ENCODE results near the gene E2F7.

The E2F7 gene

GRCh38 chr12:77064896-77065360 lies 441 bp downstream of the E2F7 start:
- in situ Hi-C loops (cut with MboI; ENCODE audit: low sequenced_read_pairs) = no loop called here

- in situ Hi-C loops (cut with MboI; ENCODE audit: low sequenced_read_pairs) = no loop called here
Observed at GRCh38 chr12:77062846-77063461, 2.4 kb downstream of the E2F7 start.

- in situ Hi-C loops (cut with MboI; ENCODE audit: low sequenced_read_pairs) = no loop called here
Observed at GRCh38 chr12:77062396-77062795, 3.0 kb downstream of the E2F7 start.

GRCh38 chr12:77060883-77061240 lies 4.5 kb downstream of the E2F7 start:
- in situ Hi-C loops (cut with MboI; ENCODE audit: low sequenced_read_pairs) = no loop called here

GRCh38 chr12:77060136-77060882 lies 5.1 kb downstream of the E2F7 start:
- in situ Hi-C loops (cut with MboI; ENCODE audit: low sequenced_read_pairs) = no loop called here

GRCh38 chr12:77058740-77059139 lies 6.6 kb downstream of the E2F7 start:
- in situ Hi-C loops (cut with MboI; ENCODE audit: low sequenced_read_pairs) = no loop called here

GRCh38 chr12:77054851-77055250 lies 10.5 kb downstream of the E2F7 start:
- in situ Hi-C loops (cut with MboI; ENCODE audit: low sequenced_read_pairs) = no loop called here

- in situ Hi-C loops (cut with MboI; ENCODE audit: low sequenced_read_pairs) = no loop called here
Observed at GRCh38 chr12:77053259-77053658, 12.1 kb downstream of the E2F7 start.

GRCh38 chr12:77049767-77050353 lies 15.5 kb downstream of the E2F7 start:
- in situ Hi-C loops (cut with MboI; ENCODE audit: low sequenced_read_pairs) = no loop called here

- in situ Hi-C loops (cut with MboI; ENCODE audit: low sequenced_read_pairs) = no loop called here
Observed at GRCh38 chr12:77047341-77048109, 17.8 kb downstream of the E2F7 start.

- in situ Hi-C loops (cut with MboI; ENCODE audit: low sequenced_read_pairs) = no loop called here
Observed at GRCh38 chr12:77046468-77046867, 18.9 kb downstream of the E2F7 start.

GRCh38 chr12:77045183-77045582 lies 20.2 kb downstream of the E2F7 start:
- in situ Hi-C loops (cut with MboI; ENCODE audit: low sequenced_read_pairs) = no loop called here

- in situ Hi-C loops (cut with MboI; ENCODE audit: low sequenced_read_pairs) = no loop called here
Observed at GRCh38 chr12:77044721-77045120, 20.6 kb downstream of the E2F7 start.

GRCh38 chr12:77042833-77043232 lies 22.5 kb downstream of the E2F7 start:
- in situ Hi-C loops (cut with MboI; ENCODE audit: low sequenced_read_pairs) = no loop called here

- in situ Hi-C loops (cut with MboI; ENCODE audit: low sequenced_read_pairs) = no loop called here
Observed at GRCh38 chr12:77040231-77040630, 25.1 kb downstream of the E2F7 start.

GRCh38 chr12:77035226-77035625 lies 30.1 kb downstream of the E2F7 start:
- in situ Hi-C loops (cut with MboI; ENCODE audit: low sequenced_read_pairs) = no loop called here

- in situ Hi-C loops (cut with MboI; ENCODE audit: low sequenced_read_pairs) = no loop called here
Observed at GRCh38 chr12:77033658-77034536, 31.5 kb downstream of the E2F7 start.

- in situ Hi-C loops (cut with MboI; ENCODE audit: low sequenced_read_pairs) = no loop called here
Observed at GRCh38 chr12:77032406-77032805, 33.0 kb downstream of the E2F7 start.

GRCh38 chr12:77031745-77032144 lies 33.6 kb downstream of the E2F7 start:
- in situ Hi-C loops (cut with MboI; ENCODE audit: low sequenced_read_pairs) = no loop called here

- in situ Hi-C loops (cut with MboI; ENCODE audit: low sequenced_read_pairs) = no loop called here
Observed at GRCh38 chr12:77025782-77026314, 39.5 kb downstream of the E2F7 start.
